ENCODE results near the gene PER2.

Gene PER2

DNA sequence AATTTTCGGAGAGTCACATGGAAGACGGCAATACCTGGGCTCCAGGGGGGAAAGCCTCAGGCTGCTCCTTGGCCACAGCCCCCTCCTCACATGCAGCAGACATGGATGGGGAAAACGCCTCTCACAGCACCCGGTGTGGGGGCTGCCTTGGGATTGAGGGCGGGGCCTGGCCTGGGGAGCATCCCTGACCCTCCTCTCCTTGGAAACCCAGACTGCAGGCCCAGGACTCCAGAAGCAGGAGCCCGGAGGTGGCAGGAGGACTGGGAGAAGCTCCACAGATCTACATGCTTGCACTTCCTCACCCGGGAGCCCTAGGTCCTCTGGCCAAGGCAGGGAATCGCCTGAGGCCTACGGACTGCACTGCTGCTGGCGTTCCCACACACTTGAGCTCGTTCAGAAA is 36.4 kb downstream of the PER2 start:
- H3K9me3 ChIP-seq (ENCODE audit: control insufficient read depth, insufficient read depth, low read depth, low read length), result no peaks in the 10 kb centered on the region
- H3K27ac ChIP-seq (ENCODE audit: extremely low read depth, low read depth, low read length), result no peak overlapping the region
- H3K4me3 ChIP-seq (ENCODE audit: low read depth, low read length), result no peak overlapping the region
- TF ChIP-seq ZNF23 (tag by site-specific recombination; IDR thresholded peaks at IDR 0.05; ENCODE audit: borderline replicate concordance) (no peak), ZNF585B (tag by site-specific recombination; IDR thresholded peaks at IDR 0.05) (no peak), ZNF274 (IDR thresholded peaks at IDR 0.05; ENCODE audit: low read length) (no peak), ZNF274 (tag by site-specific recombination; IDR thresholded peaks at IDR 0.05; ENCODE audit: borderline replicate concordance) (no peak), ZNF837 (tag by site-specific recombination; IDR thresholded peaks at IDR 0.05) (no peak), ZNF239 (tag by site-specific recombination; IDR thresholded peaks at IDR 0.05) (no peak), ZNF280C (tag by site-specific recombination; IDR thresholded peaks at IDR 0.05) (no peak), ZNF2 (tag by site-specific recombination; IDR thresholded peaks at IDR 0.05) (no peak), TSHZ1 (tag by site-specific recombination; IDR thresholded peaks at IDR 0.05; ENCODE audit: borderline replicate concordance) (no peak), ZNF513 (tag by site-specific recombination; IDR thresholded peaks at IDR 0.05) (no peak), ZNF549 (tag by site-specific recombination; IDR thresholded peaks at IDR 0.05) (no peak), ZNF138 (tag by site-specific recombination; IDR thresholded peaks at IDR 0.05; ENCODE audit: borderline replicate concordance) (no peak), ZNF548 (tag by site-specific recombination; IDR thresholded peaks at IDR 0.05) (no peak), ZNF354C (tag by site-specific recombination; IDR thresholded peaks at IDR 0.05; ENCODE audit: borderline replicate concordance, low read depth) (no peak), ZNF792 (tag by site-specific recombination; IDR thresholded peaks at IDR 0.05) (no peak)
- POLR2A ChIA-PET, result no interaction called here
- no peaks in the 10 kb centered on the region for H3K4me1 ChIP-seq (ENCODE audit: control insufficient read depth, insufficient read depth, low read length)
- CTCF ChIA-PET, result interaction anchor here (1.6 kb wide), 1 partner anchor 13 kb away, joined by 4 read pairs; no protein-coding TSS in a partner anchor
- peaks cover 0 to 18% of the 10 kb centered on the region in 2 experiments; a peak in 1 of 3 replicates for H3K36me3 ChIP-seq (ENCODE audit: control insufficient read depth in 2 of 2, insufficient read depth in 1 of 2, low read length in 2 of 2)

- Histone ChIP-seq H3K36me3 (ENCODE audit: control insufficient read depth in 2 of 2, insufficient read depth in 1 of 2, low read length in 2 of 2) (peaks cover 0 to 18% of the 10 kb centered on the region in 2 experiments; a peak in 1 of 3 replicates), H3K4me3 (ENCODE audit: low read depth, low read length) (no peak overlapping the region), H3K9me3 (ENCODE audit: control insufficient read depth, insufficient read depth, low read depth, low read length) (no peaks in the 10 kb centered on the region), H3K4me1 (ENCODE audit: control insufficient read depth, insufficient read depth, low read length) (no peaks in the 10 kb centered on the region), H3K27ac (ENCODE audit: extremely low read depth, low read depth, low read length) (no peak overlapping the region)
- ChIA-PET POLR2A (no interaction called here), CTCF (no interaction called here)
- TF ChIP-seq ZNF221 (tag by site-specific recombination; IDR thresholded peaks at IDR 0.05; ENCODE audit: borderline replicate concordance) (no peak), ZSCAN30 (tag by site-specific recombination; IDR thresholded peaks at IDR 0.05) (no peak), ZNF658 (tag by site-specific recombination; IDR thresholded peaks at IDR 0.05) (no peak), ZNF362 (tag by site-specific recombination; IDR thresholded peaks at IDR 0.05) (no peak)
- TF ChIP-seq, protein P1, sequence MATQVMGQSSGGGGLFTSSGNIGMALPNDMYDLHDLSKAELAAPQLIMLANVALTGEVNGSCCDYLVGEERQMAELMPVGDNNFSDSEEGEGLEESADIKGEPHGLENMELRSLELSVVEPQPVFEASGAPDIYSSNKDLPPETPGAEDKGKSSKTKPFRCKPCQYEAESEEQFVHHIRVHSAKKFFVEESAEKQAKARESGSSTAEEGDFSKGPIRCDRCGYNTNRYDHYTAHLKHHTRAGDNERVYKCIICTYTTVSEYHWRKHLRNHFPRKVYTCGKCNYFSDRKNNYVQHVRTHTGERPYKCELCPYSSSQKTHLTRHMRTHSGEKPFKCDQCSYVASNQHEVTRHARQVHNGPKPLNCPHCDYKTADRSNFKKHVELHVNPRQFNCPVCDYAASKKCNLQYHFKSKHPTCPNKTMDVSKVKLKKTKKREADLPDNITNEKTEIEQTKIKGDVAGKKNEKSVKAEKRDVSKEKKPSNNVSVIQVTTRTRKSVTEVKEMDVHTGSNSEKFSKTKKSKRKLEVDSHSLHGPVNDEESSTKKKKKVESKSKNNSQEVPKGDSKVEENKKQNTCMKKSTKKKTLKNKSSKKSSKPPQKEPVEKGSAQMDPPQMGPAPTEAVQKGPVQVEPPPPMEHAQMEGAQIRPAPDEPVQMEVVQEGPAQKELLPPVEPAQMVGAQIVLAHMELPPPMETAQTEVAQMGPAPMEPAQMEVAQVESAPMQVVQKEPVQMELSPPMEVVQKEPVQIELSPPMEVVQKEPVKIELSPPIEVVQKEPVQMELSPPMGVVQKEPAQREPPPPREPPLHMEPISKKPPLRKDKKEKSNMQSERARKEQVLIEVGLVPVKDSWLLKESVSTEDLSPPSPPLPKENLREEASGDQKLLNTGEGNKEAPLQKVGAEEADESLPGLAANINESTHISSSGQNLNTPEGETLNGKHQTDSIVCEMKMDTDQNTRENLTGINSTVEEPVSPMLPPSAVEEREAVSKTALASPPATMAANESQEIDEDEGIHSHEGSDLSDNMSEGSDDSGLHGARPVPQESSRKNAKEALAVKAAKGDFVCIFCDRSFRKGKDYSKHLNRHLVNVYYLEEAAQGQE (tag by site-specific recombination; IDR thresholded peaks at IDR 0.05), result no peak
Measured at GRCh38 chr2:238251331-238251730, 37.1 kb downstream of the PER2 start.

All from HEK293 (cell line).